Neural progenitor cell (in vitro differentiated cells): ENCODE results near the gene TASP1.

Source experiments
- CTCF ChIP-seq: fragments of 200-600 bp; sonication (generic); IDR thresholded peaks from 2 replicates; pipeline ENCODE4 v1.5.1; 2017; ENCODE audit warnings: antibody characterized with exemption, mild to moderate bottlenecking
- EZH2phosphoT487 ChIP-seq: fragments of 200-600 bp; sonication (generic); IDR thresholded peaks from 2 replicates; pipeline ENCODE4 v1.6.1; 2017; ENCODE audit warnings: antibody characterized with exemption

GRCh38 chr20:13586133-13586532 is 52.6 kb downstream of the TASP1 start:
- TF ChIP-seq CTCF (no peak), EZH2phosphoT487 (no peak)
